ENCODE data around the gene TBL1X.

Gene TBL1X

DNA sequence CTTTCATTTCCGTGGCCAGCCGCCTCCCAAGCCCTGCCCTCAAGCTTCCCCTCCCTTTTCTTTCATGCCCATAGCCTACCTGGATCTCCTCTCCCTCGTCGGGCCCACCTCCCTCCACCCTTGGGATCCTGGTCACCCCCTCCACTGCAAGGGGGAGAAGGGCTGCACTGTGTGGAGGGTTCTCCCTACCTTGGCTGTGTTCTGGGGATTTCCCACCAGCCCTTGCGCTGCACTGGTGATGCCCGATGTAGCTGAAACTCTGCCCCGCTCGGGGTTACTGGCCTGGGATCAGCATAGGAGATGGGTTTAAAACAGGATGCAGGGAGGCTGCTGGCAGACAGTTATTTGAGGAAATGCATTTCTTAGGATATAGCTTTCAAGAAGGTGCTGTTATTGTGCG, 128.9 kb downstream of the TBL1X start:
- DNase-seq = no peak

DNA sequence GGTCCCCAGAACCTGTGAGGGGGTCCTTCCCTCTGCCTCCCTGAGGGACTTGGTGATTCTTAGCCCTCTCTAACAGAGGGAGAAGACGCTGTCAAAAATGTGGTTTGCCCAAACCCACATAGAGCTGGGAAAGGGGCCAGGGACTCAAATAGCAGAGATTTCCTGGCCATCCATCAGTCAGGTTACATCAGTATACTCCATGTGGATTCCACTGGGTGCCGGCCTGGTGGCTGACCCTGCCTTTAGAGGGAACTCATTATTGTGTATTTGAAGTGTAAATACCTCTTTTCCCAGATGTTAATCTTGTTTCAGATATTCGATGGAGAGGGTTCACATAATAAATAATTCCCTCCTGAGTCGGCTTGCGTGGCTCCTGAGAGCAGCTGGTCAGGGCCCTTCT, 130.3 kb downstream of the TBL1X start:
- no peak for DNase-seq

GRCh38 chrX:9596837-9597236, 132.0 kb downstream of the TBL1X start:
- DNase-seq = no peak

- DNase-seq = no peak
Measured at GRCh38 chrX:9597361-9598035, 132.6 kb downstream of the TBL1X start.

DNA sequence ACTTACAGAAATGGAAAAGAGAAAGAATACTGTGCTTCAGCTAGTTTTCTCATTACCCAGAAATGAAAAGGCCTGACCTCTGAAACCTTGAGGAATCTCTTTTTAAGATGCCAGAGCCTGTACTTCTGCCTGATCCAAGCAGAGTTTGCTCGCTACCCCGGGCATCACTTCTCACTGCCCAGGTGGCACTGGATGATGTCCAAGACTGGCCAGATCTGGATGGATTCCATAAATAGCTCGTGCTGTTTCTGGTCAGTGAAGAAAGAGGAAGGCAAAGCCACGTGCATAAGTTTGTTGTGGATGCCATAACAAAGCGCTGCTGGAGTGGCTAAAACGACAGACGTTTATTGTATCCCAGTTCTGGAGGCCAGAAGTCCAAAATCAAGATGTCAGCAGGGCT, 133.5 kb downstream of the TBL1X start:
- no peak for DNase-seq

- no peak for DNase-seq
Measured at GRCh38 chrX:9604111-9604907, 139.5 kb downstream of the TBL1X start.

GRCh38 chrX:9604908-9605306, 140.0 kb downstream of the TBL1X start:
- DNase-seq = no peak

DNA sequence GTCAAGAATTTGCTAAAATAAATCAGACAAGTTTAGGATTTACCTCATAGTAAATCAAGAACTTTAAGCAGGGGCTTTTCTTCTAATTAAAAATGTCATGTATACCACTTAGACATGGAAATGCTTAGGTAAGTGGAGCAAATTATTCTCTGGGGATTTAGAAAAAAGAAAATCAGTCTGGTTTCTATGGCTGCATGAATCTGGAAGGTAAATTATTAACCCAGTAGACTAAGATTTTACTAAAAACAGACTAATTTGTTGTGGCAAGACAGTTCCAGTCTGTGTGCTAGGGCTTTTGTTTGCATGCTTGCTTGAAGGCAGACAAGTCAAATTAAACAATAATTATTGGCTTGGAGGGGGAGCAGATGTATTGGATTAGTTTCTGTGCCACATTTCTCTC, 140.6 kb downstream of the TBL1X start:
- DNase-seq = no peak

- DNase-seq = no peak
Measured at GRCh38 chrX:9606971-9607370, 142.1 kb downstream of the TBL1X start.

- DNase-seq = no peak
Measured at GRCh38 chrX:9609499-9609898, 144.6 kb downstream of the TBL1X start.

DNA sequence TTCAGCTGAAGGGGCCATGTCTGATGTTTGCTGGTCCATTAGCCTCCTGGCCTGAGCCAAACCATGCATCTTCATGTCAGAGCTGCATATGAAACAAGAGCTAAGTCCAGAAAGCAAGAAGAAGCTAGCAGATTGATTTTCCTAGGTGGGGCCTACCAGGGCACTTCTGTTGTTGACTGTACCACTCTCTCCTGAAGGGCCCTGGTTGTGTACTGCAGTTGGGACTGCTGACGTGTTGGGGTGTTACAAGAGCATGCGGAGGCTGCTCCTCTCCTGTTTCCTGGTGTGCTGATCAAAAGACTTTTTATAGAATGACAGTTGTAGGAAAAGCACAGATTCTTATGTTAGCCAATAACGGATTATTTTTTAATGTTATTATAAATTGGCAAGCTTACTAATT, 145.1 kb downstream of the TBL1X start:
- no peak for DNase-seq

DNA sequence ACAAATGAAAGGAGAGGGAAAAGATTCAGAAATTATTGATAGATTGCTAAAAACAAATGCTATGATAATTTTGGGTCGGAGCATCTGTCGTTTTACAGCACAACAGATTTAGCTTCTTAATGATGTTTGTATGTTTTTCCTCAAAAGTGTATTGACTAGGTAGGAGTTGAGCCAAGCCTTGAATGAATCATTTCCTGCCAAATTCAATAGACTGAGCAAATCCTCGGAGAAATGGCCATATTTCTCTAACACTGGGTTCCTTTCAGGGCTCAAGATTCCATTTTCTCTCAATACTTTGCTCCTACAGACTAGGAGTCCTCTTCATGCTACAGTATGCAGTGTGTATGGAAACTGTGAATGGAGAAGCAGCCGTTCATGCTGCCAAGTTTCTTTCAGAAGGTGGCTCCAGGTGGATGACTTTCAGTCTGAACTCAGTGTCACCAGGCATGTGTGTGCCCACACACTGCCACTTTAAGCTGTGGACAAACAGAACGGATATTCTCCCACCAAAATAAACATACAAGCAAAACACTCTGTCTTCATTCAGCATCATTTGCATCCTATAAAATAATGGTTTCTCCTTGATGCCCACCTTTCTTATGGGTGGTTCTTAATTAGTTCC, 146.0 kb downstream of the TBL1X start:
- no peak for DNase-seq

GRCh38 chrX:9611436-9612145, 146.7 kb downstream of the TBL1X start:
- DNase-seq = no peak

DNA sequence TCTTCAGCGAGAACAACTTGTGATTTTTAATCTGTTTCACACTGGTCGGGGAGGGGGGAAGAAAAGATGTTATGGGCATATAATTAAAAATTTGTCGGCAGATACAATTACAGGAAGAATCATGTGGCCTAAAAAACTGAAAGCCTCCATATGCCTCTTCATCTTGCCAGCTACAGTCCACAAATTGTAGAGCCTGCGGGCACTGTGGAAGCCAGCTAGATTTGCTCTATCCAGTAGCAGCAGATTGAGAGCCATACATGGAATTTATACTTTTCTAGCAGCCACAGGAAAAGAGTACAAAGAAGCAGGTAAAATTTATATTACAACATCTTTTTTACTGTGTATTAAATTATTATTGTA, 147.3 kb downstream of the TBL1X start:
- no peak for DNase-seq

DNA sequence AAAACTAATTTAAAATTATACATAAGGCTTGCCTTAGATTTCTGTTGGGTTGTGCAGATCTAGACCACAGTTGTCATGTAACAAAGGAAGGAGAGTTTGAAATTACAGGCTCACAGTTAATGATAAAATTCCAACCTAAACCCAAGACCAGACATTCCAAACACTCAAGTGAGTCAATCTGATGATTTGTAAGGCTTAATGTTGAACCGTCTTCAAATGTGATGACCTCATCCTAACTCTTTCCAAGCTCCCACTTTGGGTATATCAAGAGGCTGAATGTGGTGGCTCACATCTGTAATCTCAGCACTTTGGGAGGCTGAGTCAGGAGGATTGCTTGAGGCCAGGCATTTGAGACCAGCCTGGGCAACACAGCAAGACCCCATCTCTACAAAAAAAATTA, 149.2 kb downstream of the TBL1X start:
- no peak for DNase-seq

DNA sequence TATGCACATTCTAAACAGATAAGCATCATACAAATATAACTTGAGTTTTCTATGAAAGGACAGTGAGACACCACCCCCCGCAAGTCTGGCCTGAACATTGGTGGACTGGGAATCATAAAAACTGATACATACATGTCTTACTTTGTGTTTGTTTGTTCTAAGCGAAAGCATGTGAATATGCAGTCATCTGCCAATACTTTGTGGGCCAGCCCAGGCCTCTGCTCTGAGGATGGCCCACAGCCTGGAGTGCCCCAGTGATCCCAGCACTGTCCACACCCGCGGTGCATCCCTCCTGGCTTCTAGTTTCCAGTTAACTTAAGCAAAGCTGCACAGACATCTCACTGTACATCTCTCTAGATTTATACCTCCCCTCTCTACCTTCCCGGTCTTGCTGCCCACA, 154.3 kb downstream of the TBL1X start:
- no peak for DNase-seq

DNA sequence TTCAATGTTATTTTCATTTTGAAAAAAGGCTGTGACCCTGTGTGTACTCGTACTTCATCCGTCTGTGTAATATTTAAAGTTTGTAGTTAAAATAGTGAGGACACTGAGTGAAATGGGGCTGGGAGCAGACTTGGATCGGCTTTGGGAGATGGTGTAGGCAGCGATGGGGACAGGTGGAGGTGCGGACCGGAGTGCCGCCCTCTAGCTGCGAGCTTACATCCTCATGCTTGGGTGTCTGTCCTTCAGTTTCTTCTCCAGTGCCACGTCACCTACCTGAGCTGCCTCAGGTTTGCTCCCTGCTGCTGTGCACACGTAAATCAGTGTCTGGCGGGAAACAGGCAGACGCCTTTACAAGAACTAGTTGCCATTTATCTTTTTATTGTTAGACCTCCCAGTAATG, 154.7 kb downstream of the TBL1X start:
- DNase-seq = no peak

DNA sequence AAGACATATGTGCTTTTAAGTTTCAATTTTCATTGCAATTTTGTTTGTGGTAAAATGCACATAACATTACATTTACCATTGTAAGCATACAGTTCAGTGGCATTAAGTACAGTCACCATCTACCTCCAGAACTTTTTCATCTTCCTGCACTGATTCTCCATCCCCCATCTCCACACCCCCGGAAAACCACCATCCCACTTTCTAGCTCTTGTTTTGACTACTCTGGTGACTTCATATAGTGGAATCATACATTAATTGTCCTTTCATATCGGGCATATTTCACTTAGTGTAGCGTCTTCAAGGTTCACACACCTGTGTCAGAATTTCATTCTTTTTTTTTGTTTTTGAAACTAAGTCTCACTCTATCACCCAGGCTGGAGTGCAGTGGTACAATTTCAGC, 157.3 kb downstream of the TBL1X start:
- DNase-seq = no peak

GRCh38 chrX:9626379-9626778, 161.5 kb downstream of the TBL1X start:
- DNase-seq = no peak

GRCh38 chrX:9627922-9628321, 163.1 kb downstream of the TBL1X start:
- DNase-seq = no peak

DNA sequence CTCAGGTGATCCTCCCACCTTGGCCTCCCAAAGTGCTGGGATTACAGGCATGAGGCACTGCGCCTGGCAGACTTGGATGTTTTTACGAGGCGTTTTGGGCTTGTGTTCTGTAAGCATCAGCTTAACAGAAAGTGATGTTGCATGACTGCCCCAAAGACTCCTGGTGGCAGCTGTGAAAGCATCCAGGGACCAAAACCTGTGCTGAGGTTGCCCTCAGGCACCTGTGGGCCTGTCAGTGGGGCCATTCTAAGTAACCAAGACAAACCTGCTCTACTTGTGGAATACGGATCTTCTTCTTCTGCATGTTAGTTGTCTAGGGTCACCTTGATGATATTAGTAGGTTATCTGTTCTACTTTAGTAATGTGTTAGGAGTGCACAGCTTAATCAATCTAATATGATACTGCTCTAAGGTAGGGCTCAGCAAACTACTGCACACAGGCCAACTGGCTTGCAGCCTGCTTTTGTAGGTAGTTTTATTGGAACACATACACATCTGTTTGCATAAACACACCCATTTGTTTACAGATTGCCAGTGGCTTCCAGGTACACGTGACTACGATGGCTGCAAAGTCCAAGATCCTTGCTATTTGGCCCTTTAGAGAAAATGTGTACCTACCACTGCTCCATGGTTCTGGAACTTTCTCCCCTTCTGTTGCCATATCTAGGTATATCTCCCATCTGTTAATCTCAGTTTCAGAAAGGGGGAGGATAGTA, 164.1 kb downstream of the TBL1X start:
- no peak for DNase-seq

- no peak for DNase-seq
Measured at GRCh38 chrX:9634551-9634950, 169.7 kb downstream of the TBL1X start.

DNA sequence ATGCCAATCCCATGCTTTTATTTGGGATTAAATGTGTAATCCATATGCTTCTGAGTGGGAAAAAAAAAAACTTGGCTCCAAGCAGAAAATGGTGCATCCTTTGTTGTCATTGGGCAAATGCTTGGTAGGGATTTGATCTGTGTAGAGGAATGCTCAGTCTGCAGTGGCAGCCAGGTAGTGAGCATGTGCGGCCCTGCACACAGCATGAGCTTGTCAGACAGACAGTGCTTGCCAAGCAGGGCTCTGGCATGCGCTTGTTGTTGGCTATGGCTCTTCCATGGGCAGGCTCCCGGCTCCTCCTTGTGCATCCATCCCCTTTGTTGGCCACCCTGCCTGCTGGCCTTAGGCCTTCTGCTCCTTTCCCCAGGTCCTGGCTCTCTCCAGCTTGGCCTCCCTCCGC, 170.5 kb downstream of the TBL1X start:
- DNase-seq = no peak

Data from CD4-positive, alpha-beta T cell treated with Interleukin-4 for 1 hour (primary cell).